ENCODE results near the gene HAP1.
"Not testable (repeated sequence)": the region's sequence is repeated elsewhere in the genome, so short reads cannot be mapped to it uniquely, and the experiment has no call there.

The HAP1 gene

GRCh38 chr17:41680426-41681040 lies 53.9 kb downstream of the HAP1 start:
- TF ChIP-seq, protein P1, sequence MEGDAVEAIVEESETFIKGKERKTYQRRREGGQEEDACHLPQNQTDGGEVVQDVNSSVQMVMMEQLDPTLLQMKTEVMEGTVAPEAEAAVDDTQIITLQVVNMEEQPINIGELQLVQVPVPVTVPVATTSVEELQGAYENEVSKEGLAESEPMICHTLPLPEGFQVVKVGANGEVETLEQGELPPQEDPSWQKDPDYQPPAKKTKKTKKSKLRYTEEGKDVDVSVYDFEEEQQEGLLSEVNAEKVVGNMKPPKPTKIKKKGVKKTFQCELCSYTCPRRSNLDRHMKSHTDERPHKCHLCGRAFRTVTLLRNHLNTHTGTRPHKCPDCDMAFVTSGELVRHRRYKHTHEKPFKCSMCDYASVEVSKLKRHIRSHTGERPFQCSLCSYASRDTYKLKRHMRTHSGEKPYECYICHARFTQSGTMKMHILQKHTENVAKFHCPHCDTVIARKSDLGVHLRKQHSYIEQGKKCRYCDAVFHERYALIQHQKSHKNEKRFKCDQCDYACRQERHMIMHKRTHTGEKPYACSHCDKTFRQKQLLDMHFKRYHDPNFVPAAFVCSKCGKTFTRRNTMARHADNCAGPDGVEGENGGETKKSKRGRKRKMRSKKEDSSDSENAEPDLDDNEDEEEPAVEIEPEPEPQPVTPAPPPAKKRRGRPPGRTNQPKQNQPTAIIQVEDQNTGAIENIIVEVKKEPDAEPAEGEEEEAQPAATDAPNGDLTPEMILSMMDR (IDR thresholded peaks at IDR 0.05), result no peak
- no peak for TF ChIP-seq ZFX (IDR thresholded peaks at IDR 0.05; ENCODE audit: borderline replicate concordance)
- H3K27ac ChIP-seq, result no peak overlapping the region

DNA sequence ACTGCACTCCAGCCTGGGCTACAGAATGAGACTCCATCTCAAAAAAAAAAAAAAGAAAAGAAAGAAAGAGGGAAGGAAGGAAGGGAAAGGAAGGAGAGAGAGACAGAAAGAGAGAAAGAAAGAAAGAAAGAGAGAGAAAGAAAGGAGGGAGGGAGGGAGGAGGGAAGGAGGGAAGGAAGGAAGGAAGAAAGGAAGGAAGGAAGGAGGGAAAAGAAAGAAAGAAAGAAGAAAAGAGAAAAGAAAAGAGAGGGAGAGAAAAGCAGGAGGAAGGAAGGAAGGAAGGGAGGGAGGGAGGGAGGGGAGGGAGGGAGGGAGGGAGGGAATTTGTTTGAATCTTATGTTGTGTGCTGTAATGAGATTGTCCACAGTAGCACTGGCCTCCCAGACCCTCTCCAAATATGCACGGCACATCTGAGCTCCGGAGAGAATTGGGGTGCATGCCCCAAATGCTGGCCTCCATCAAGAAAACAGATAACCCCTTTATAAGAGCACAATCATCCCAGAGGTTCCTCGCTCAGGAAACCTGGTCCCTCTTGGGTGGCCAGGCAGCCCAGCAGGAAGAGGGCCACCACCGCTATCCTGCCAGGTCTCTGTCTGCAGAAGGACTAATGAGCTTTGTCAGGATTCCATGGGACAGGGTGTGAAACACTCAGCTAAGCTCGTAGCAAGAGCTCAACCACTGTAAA lies 54.6 kb downstream of the HAP1 start:
- H3K27ac ChIP-seq, result no peak overlapping the region
- TF ChIP-seq ZFX (IDR thresholded peaks at IDR 0.05; ENCODE audit: borderline replicate concordance), result no peak
- TF ChIP-seq, protein P1 (IDR thresholded peaks at IDR 0.05), result no peak

DNA sequence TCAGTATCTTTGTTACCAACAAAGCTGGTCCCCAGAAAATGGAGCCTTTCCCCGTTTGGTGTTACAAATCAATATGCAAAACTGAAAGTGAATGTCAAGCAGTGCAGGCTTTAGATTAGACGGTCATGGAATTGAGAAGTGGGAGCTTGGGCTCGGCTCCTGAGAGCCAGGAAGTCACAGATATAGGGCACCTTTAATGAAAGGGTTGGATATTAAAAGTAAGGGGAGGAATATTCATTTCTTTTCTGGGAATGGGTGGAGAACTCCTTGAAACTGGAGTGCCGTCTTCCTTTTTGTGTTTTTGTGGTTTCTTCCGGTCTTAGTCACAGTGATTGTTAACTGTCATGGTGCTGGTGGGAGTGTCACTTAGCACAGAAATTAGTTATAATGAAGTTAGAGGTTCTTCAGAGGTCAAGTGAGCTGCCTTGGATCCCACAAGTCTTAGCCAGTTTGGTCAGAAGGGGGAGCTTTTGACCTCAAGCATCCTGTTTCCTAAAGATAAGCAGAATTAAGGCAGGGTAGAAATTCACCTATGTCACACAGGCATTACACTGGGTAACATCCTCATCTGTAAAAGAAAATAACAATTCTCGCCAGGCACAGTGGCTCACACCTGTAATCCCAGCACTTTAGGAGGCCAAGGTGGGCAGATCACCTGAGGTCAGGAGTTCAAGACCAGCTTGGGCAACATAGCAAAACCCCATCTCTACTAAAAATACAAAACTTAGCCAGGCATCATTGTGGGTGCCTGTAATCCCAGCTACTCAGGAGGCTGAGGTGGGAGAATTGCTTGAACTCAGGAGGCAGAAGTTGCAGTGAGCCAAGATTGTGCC lies 55.3 kb downstream of the HAP1 start:
- H3K27ac ChIP-seq, result no peak overlapping the region
- TF ChIP-seq, protein P1 (IDR thresholded peaks at IDR 0.05), result no peak
- no peak for TF ChIP-seq ZFX (IDR thresholded peaks at IDR 0.05; ENCODE audit: borderline replicate concordance)

- H3K27ac ChIP-seq, result no peak overlapping the region
- TF ChIP-seq, protein P1 (IDR thresholded peaks at IDR 0.05), result no peak
- no peak for TF ChIP-seq ZFX (IDR thresholded peaks at IDR 0.05; ENCODE audit: borderline replicate concordance)
Observed at GRCh38 chr17:41678411-41678906, 56.0 kb downstream of the HAP1 start.

GRCh38 chr17:41676058-41676419 lies 58.4 kb downstream of the HAP1 start:
- no peak overlapping the region for H3K27ac ChIP-seq
- TF ChIP-seq, protein P1 (IDR thresholded peaks at IDR 0.05), result no peak
- TF ChIP-seq ZFX (IDR thresholded peaks at IDR 0.05; ENCODE audit: borderline replicate concordance), result no peak

DNA sequence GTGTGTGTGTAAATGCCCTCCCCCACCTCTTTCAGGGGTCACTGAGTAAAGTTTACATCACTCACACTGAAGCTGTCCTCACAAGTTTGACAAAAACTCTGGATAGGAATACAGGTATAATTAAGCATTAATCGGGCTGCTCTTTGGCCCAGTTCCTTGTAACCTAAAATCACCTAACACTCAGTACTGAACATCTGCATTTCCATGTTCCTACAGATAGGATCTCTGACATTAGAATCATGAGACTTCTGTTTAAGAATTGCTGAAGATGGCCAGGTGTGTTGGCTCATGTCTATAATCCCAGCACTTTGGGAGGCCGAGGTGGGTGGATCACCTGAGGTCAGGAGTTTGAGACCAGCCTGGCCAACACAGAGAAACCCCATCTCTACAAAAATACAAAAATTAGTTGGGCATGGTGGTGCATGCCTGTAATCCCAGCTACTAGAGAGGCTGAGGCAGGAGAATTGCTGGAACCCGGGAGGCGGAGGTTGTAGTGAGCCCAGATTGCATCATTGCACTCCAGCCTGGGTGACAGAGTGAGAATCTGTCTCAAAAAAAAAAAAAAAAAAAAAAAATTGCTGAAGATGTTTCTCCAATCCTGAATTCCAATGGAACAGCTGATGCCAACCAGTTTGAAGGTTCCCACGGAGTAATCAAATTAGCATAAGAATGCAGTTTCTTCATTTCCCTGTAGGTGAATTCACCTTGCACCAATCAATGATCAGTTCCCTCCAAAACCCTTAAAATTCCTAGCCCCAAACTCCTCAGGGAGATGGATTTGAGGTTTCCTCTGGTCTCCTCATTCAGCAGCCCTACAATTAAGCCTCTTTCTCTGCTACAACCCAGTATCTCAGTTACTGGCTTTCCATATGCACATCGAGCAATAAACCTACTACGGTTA lies 59.0 kb downstream of the HAP1 start:
- H3K27ac ChIP-seq, result not testable (repeated sequence)
